ENCODE measurements around the gene CANX. TPM values are rescaled to one million over a fixed set of nuclear protein-coding genes. Genes with fewer than 3 reads are reported as not detected.
"Not testable (repeated sequence)": the region's sequence is repeated elsewhere in the genome, so short reads cannot be mapped to it uniquely, and the experiment has no call there.

The CANX gene
- total RNA-seq, 3 donors from 2014 or later, result 485 to 598 (median 521) TPM

- intact Hi-C loops (cut with DNase I, micrococcal nuclease), result no loop called here
- no peak overlapping the region for H3K4me3 ChIP-seq
- TF ChIP-seq, protein P1, sequence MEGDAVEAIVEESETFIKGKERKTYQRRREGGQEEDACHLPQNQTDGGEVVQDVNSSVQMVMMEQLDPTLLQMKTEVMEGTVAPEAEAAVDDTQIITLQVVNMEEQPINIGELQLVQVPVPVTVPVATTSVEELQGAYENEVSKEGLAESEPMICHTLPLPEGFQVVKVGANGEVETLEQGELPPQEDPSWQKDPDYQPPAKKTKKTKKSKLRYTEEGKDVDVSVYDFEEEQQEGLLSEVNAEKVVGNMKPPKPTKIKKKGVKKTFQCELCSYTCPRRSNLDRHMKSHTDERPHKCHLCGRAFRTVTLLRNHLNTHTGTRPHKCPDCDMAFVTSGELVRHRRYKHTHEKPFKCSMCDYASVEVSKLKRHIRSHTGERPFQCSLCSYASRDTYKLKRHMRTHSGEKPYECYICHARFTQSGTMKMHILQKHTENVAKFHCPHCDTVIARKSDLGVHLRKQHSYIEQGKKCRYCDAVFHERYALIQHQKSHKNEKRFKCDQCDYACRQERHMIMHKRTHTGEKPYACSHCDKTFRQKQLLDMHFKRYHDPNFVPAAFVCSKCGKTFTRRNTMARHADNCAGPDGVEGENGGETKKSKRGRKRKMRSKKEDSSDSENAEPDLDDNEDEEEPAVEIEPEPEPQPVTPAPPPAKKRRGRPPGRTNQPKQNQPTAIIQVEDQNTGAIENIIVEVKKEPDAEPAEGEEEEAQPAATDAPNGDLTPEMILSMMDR (IDR thresholded peaks at IDR 0.05), result no peak
- H3K9me3 ChIP-seq, result no peaks in the 10 kb centered on the region
- ATAC-seq, result no peak
- no peak for DNase-seq
- no peaks in the 10 kb centered on the region for H3K36me3 ChIP-seq (ENCODE audit: low read depth)
- peaks cover 14% of the 10 kb centered on the region for H3K4me1 ChIP-seq (ENCODE audit: low read depth)
These were observed 4.2 kb upstream of the CANX start for GRCh38 chr5:179694561-179694960.

GRCh38 chr5:179696603-179697002, 2.2 kb upstream of the CANX start:
- no peak for DNase-seq
- peaks cover 14% of the 10 kb centered on the region for H3K4me1 ChIP-seq (ENCODE audit: low read depth)
- ATAC-seq, result no peak
- TF ChIP-seq, protein P1 (IDR thresholded peaks at IDR 0.05), result no peak
- no peaks in the 10 kb centered on the region for H3K9me3 ChIP-seq
- H3K36me3 ChIP-seq (ENCODE audit: low read depth), result no peaks in the 10 kb centered on the region
- no peak overlapping the region for H3K4me3 ChIP-seq
- intact Hi-C loops (cut with DNase I, micrococcal nuclease), result no loop called here

DNA sequence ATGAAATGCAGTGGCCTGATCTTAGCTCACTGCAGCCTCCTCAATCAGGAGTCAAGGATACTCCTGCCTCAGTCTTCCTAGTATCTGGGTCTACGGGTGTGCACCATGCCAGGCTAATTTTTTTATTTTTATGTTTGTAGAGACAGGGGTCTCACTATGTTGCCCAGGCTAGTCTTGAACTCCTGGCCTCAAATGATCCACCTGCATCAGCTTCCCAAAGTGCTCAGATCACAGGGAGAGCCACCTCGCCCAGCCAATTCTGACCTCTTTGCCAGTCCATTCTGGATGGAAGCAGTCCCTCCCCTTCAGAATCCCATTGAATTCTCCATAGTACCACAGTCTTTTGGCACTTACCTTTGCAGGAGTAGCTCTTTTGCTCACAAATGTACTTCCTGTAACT, 1.7 kb upstream of the CANX start:
- DNase-seq, result no peak
- no peak for ATAC-seq
- H3K9me3 ChIP-seq, result no peaks in the 10 kb centered on the region
- H3K4me3 ChIP-seq, result no peak overlapping the region
- TF ChIP-seq, protein P1 (IDR thresholded peaks at IDR 0.05), result no peak
- no peaks in the 10 kb centered on the region for H3K36me3 ChIP-seq (ENCODE audit: low read depth)
- intact Hi-C loops (cut with DNase I, micrococcal nuclease), result no loop called here
- H3K4me1 ChIP-seq (ENCODE audit: low read depth), result peaks cover 14% of the 10 kb centered on the region

DNA sequence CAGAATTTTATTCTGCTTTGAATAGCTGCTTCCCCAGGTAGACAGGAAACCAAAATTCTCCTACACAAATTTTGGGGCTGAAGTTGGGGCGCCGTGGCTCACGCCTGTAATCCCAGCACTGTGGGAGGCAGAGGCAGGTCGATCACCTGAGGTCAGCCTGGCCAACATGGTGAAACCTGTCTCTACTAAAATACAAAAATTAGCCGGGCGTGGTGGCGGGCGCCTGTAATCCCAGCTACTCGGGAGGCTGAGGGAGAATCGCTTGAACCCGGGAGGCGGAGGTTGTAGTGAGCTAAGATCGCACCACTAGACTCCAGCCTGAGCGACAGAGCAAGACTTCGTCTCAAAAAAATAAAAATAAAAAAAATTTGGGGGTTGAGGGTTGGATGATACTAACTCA, 1.2 kb upstream of the CANX start:
- H3K9me3 ChIP-seq; H3K4me3 ChIP-seq; H3K36me3 ChIP-seq (ENCODE audit: low read depth); intact Hi-C loops (cut with DNase I, micrococcal nuclease); ATAC-seq: not testable (repeated sequence)
- H3K4me1 ChIP-seq (ENCODE audit: low read depth), result peaks cover 14% of the 10 kb centered on the region
- DNase-seq, result peak in 2 of 3 donors; percentile 12 to 36

GRCh38 chr5:179697993-179698934, 503 bp upstream of the CANX start:
- intact Hi-C loops (cut with DNase I, micrococcal nuclease), result no loop called here
- ATAC-seq (peak; percentile 93), DNase-seq (peak; percentile 99)
- Histone ChIP-seq H3K9me3 (no peaks in the 10 kb centered on the region), H3K4me1 (ENCODE audit: low read depth) (peaks cover 14% of the 10 kb centered on the region), H3K36me3 (ENCODE audit: low read depth) (no peaks in the 10 kb centered on the region), H3K4me3 (peak overlapping the region; percentile 86)
- TF ChIP-seq, protein P1 (IDR thresholded peaks at IDR 0.05), result no peak

DNA sequence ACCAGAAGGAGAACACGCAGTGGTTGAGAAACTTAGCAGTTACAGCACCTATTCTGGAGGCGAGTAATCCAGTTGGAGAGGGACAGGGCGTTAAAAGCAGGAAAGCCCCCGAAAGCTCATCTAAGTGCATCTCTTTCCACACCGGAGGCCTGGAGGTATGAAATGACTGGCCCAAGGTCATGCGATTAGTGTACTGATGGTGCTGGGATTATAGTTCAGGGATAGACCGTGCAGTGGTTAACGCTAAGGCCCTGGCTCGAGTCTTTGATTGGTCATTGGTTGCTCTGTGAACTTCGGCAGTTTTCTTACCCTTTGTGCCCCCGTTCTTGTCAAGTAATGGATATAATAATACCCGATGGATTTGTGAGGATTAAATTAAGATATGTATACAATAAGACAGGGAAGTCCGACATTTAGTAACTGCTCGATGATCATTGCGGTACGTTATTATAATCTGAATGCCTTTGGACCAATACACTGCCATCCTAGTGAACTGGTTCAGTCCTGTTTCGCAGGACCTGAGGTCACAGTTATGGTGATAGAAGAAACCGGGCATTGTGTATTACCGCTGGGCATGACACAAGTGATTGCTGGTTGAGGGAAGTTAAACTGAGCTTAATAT, 960 bp downstream of the CANX start:
- H3K4me1 ChIP-seq (ENCODE audit: low read depth), result peaks cover 14% of the 10 kb centered on the region
- ATAC-seq, result peak; percentile 11
- intact Hi-C loops (cut with DNase I, micrococcal nuclease), result no loop called here
- no peaks in the 10 kb centered on the region for H3K36me3 ChIP-seq (ENCODE audit: low read depth)
- peak overlapping the region; percentile 86 for H3K4me3 ChIP-seq
- no peaks in the 10 kb centered on the region for H3K9me3 ChIP-seq
- TF ChIP-seq, protein P1 (IDR thresholded peaks at IDR 0.05), result no peak
- peak in 1 of 3 donors; percentile 45 for DNase-seq
